Right ventricle myocardium superior (tissue), 1 donor: ENCODE measurements around the gene DNAH1. TPM values are rescaled to one million over a fixed set of nuclear protein-coding genes. Genes with fewer than 3 reads are reported as not detected.

Experiments used
- ATAC-seq: fragments of 200-7000 bp; cut with Tn5 transposase; one replicate; pipeline ENCODE4 v1.9.1; 2020; ENCODE audit warnings: mild to moderate bottlenecking; ENCODE audit not compliant: poor library complexity
- DNase-seq: peaks from one replicate; pipeline ENCODE4 v3.0.0-alpha.2; 2020
- intact Hi-C: fragments of 100-400 bp; cut with DNase I; formaldehyde crosslinking; loops from one replicate; pipeline ENCODE4 v1.11.2; 2022
- total RNA-seq: library from RNA; stranded (reverse); fragmentation: NEBNext Ultra II Directional; extraction: Animal tissue kit (Norgen Biotek cat#: 25700); gene quantifications from one replicate; pipeline ENCODE4 v1.2.1, GENCODE V29; 2021
- donor health status: DM: no; HTN: yes; CAD: no; lungs with severe emphysema.

DNAH1 gene
- total RNA-seq, 1 donor from 2014 or later, result 1.9 TPM

- intact Hi-C loops, result no loop called here
- no peak for ATAC-seq
- DNase-seq, result peak; percentile 19
Measured at GRCh38 chr3:52393959-52394670, 78.0 kb downstream of the DNAH1 start.

DNA sequence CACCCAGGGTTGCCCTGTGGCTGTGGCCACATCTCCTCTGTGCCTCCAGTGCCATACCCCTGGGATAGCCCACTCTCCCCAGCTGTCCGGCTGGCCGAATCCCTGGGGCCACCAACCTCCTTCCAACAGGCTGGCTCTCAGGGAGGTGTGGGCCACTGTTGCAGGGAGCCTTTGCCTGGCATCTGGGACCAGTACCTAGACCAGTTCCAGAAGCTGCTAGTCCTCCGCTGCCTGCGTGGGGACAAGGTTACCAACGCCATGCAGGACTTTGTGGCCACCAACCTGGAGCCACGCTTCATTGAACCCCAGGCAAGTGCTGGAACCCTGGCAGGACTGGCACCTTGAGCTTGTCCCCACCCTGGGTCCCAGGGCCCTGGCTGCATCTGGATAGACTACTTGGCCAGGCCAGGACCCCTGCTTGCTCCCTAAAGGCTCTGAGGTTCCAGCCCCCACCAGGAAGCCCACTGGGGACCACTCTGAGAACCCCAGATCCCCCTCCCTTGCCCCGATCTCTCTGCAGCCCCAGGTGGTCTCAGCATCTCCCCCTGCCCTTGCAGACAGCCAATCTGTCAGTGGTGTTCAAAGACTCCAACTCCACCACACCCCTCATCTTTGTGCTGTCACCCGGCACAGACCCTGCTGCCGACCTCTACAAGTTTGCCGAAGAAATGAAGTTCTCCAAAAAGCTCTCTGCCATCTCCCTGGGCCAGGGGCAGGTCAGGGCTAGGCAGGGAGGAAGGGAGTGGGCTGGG, 78.8 kb downstream of the DNAH1 start:
- DNase-seq (peak; percentile 20), ATAC-seq (no peak)
- intact Hi-C loops, result no loop called here

GRCh38 chr3:52395503-52395865, 79.4 kb downstream of the DNAH1 start:
- intact Hi-C loops, result no loop called here
- ATAC-seq, result no peak
- peak; percentile 24 for DNase-seq

GRCh38 chr3:52396011-52396906, 80.1 kb downstream of the DNAH1 start:
- intact Hi-C loops, result no loop called here
- ATAC-seq (no peak), DNase-seq (peak; percentile 20)

- peak; percentile 34 for DNase-seq
- no peak for ATAC-seq
- intact Hi-C loops, result no loop called here
Measured at GRCh38 chr3:52396907-52397591, 80.9 kb downstream of the DNAH1 start.

DNA sequence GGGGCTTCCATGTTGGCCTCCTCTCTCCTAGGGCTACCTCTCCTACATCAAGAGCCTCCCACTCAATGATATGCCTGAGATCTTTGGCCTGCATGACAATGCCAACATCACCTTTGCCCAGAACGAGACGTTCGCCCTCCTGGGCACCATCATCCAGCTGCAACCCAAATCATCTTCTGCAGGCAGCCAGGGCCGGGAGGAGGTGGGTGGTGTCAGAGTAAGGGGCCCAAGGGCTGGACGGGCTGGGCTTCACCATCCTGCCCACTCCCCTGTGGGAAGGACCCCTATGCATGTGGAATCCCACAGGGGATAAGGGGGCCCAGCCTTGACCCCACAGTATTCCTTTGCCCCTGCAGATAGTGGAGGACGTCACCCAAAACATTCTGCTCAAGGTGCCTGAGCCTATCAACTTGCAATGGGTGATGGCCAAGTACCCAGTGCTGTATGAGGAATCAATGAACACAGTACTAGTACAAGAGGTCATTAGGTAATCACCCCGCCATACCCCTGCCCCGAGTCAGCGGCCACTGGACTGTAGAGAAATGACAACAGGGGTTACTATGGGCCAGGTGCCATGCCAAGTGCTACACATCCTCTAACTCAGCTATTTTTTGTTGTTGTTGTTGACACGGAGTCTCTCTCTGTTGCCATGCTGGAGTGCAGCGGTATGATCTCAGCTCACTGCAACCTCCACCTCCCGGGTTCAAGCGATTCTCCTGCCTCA, 81.7 kb downstream of the DNAH1 start:
- intact Hi-C loops, result no loop called here
- DNase-seq, result peak; percentile 21
- ATAC-seq, result no peak

DNA sequence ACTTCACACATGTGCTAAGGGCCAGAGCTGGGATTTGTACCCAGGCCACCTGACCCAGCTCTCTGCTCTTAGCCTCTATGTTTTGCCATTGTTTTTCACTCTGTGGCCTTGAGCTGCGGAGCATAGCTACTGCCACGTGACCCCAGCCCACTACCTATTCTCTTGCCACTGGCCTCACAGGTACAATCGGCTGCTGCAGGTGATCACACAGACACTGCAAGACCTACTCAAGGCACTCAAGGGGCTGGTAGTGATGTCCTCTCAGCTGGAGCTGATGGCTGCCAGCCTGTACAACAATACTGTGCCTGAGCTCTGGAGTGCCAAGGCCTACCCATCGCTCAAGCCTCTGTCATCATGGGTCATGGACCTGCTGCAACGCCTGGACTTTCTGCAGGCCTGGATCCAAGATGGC, 82.6 kb downstream of the DNAH1 start:
- no peak for ATAC-seq
- intact Hi-C loops, result no loop called here
- peak; percentile 17 for DNase-seq

DNA sequence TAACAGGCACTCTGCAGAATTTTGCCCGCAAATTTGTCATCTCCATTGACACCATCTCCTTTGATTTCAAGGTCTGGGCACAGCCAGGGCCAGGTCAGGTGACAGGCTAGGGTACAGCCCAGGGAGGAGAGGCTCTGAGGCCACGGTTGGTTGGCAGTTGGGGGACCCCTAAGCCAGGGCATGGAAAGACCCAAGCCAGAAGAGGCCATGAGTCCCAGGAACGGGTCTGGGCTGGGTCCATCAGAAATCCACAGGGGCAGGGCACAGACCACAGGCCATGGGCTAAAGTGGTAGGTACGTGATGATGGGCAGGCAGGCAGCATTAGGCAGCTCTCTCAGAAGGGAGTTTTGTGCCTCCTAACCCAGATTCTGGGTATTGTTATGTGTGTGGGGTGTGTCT, 83.0 kb downstream of the DNAH1 start:
- ATAC-seq, result no peak
- peak; percentile 22 for DNase-seq
- intact Hi-C loops, result no loop called here

GRCh38 chr3:52399593-52399992, 83.5 kb downstream of the DNAH1 start:
- ATAC-seq (no peak), DNase-seq (peak; percentile 12)
- intact Hi-C loops, result no loop called here

GRCh38 chr3:52400275-52400793, 84.2 kb downstream of the DNAH1 start:
- peak; percentile 6 for DNase-seq
- no peak for ATAC-seq
- intact Hi-C loops, result no loop called here

- intact Hi-C loops, result no loop called here
- no peak for ATAC-seq
- peak; percentile 10 for DNase-seq
Measured at GRCh38 chr3:52401021-52401420, 84.9 kb downstream of the DNAH1 start.

DNA sequence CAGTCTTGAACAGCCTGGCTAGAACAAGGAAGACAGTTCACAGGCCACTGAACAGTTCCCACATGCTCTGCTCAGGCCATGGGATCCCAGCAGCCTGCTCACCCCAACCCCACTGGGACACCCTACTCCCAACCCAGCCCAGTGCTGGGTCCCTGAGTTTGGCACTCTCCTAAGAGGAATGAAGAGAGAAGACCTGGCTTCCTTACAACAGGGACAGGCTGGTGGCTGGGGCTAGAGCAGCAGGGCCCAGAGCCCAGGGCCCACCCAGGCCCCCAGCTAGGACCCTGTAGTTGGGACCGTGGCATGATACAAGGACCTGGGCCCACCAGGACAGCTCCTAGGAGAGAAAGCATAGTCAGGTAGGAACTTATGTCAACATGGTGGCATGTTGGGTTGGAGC, 85.4 kb downstream of the DNAH1 start:
- intact Hi-C loops, result no loop called here
- no peak for ATAC-seq
- DNase-seq, result peak; percentile 21

DNA sequence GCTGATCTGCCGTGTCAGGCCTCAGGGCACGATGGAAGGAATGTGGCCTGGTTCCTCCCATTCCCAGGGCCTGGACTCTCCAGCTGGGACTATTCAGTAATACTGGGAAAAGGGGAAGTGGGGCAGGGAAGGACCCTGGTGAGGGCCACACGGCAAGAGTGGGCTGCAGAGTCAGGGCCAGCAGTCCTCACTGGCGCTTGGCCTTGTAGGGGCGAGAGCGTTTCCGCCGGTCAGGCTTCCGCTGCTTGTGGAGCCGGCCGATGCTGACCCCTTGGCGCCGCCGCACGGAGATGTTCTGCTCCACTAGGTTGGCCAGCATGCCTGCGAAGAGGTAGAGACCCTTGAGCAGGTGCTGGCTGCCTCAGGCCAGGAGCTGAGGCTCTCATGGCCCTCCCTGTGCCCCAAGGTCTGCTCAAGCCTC, 86.0 kb downstream of the DNAH1 start:
- DNase-seq (peak; percentile 42), ATAC-seq (no peak)
- intact Hi-C loops, result no loop called here

DNA sequence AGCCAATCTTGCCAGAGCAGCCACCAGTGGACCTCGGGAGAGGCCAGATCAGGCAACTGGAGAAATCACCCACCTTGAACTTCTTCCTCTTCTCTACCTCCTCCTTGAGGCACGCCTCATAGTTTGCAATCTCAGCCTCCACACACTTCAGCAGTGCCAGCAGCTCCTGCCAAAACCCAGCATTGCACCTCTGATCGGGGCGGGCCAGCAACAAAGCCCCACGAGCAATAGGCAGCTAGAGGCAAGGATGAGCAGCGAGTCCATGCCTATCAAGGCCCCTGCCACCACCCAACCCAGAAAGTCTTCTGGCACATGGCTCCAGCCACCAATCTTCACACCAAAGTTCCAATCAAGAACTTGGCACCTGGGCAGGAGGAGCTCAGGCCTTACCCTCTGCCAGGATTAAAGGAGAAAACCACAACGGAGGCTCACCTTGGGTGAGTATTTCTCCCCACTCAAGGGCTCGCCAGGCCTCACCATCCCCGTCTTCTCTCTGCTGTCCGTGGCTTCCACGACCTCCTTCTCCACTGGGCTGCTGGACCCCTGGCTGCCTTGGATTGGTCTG, 86.7 kb downstream of the DNAH1 start:
- intact Hi-C loops, result no loop called here
- DNase-seq, result peak; percentile 26

GRCh38 chr3:52403271-52403841, 87.2 kb downstream of the DNAH1 start:
- intact Hi-C loops, result no loop called here
- DNase-seq, result peak; percentile 22

More for the DNA sequence above, 86.7 kb downstream of the DNAH1 start:
- no peak for ATAC-seq

GRCh38 chr3:52403955-52404354, 87.8 kb downstream of the DNAH1 start:
- intact Hi-C loops, result no loop called here
- DNase-seq (peak; percentile 41), ATAC-seq (no peak)

More at GRCh38 chr3:52403271-52403841, 87.2 kb downstream of the DNAH1 start:
- ATAC-seq, result no peak

DNA sequence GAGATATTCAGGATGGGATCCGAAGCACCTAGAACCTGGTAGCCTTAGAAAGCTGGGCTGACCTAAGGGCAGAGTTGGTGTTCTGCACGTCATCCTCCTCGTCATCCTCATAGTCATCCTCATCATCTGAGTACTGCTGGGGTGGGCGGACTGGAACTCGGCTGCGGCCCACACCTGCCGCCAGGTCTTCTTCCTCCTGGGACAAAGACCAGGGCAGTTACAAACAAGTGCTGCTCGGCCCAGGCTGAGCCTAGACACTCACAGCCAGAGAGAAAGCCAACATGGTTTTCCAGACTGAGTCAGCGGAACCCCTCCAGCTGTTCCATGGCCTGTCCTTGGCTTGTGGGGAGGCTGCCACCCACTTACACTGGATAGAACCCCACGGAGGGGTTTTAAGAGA, 88.3 kb downstream of the DNAH1 start:
- ATAC-seq (no peak), DNase-seq (peak; percentile 22)
- intact Hi-C loops, result no loop called here
